Activated CD8-positive, alpha-beta memory T cell treated with anti-CD3 and anti-CD28 coated beads for 48 hours (primary cell): ENCODE measurements around the gene SIGLEC5.
"Not testable (repeated sequence)": the region's sequence is repeated elsewhere in the genome, so short reads cannot be mapped to it uniquely, and the experiment has no call there.

Experiments
- DNase-seq, 3 experiments: peaks; one replicate each; pipeline ENCODE4 v3.0.0-alpha.2; 2020; ENCODE audit warnings: low read depth in 2 of 3, low spot score in 2 of 3

SIGLEC5 gene

GRCh38 chr19:51630315-51630714, at the start of gene SIGLEC5:
TSS of gene SIGLEC5 (minus strand) at chr19:51630401. CDS start at chr19:51630335, 66 bp downstream.
- not testable (repeated sequence) for DNase-seq

GRCh38 chr19:51676566-51677083, 46.4 kb upstream of the SIGLEC5 start:
- DNase-seq = no peak

- not testable (repeated sequence) for DNase-seq
Observed at GRCh38 chr19:51675911-51676565, 45.8 kb upstream of the SIGLEC5 start.

DNA sequence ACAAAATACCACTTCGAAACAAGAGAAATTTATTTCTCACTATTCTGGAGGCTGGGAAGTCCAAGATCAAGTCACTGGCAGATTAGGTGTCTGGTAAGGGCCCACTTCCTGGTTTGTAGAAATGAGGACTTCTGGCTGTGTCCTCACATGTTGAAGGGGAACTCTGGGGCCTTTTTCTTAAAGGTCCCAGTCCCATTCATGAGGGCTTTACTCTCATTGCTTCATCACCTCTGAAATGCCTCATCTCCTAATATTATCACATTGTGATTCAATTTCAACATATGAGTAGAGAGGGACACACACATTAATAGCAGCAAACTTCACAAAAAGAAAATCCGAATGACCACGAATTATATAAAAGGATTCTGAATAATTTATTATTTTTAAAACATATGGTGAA, 38.0 kb upstream of the SIGLEC5 start:
- DNase-seq = no peak

DNA sequence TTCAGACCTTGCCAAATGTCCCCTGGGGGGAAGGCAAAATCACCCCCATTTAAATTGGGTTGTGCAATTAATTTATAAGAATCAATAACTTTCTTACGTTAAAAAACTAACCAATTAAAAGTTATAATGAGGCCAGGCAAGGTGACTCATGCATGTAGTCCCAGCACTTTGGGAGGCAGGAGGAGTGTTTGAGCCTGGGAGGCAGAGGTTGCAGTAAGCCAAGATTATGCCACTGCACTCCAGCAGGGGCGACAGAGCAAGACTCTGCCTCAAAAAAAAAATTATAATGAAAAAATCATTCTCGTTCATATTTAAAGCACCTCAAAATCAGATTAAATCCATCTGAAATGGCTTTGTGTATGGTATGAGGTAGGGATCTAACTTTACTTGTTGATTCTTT, 34.8 kb upstream of the SIGLEC5 start:
- no peak for DNase-seq

DNA sequence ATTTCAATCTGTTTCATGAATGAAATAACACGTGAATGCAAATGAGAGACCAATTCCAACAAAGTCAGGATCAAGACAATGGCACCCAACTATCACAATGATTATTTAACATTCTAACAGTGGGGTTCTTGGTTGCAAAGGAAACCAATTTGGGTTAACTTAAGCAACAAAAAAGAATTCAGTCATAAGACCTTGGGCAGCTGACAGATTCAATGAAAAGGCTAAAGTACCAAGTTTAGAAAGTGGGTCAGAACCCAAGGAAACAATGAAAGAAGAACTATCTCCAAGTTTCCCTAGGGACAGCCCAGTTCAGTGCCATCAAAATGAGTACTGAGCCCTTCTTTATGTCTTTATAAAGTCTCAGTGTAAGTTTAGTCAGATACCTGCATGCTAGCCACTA, 33.9 kb upstream of the SIGLEC5 start:
- no peak for DNase-seq

GRCh38 chr19:51663650-51664049, 33.4 kb upstream of the SIGLEC5 start:
- no peak for DNase-seq

DNA sequence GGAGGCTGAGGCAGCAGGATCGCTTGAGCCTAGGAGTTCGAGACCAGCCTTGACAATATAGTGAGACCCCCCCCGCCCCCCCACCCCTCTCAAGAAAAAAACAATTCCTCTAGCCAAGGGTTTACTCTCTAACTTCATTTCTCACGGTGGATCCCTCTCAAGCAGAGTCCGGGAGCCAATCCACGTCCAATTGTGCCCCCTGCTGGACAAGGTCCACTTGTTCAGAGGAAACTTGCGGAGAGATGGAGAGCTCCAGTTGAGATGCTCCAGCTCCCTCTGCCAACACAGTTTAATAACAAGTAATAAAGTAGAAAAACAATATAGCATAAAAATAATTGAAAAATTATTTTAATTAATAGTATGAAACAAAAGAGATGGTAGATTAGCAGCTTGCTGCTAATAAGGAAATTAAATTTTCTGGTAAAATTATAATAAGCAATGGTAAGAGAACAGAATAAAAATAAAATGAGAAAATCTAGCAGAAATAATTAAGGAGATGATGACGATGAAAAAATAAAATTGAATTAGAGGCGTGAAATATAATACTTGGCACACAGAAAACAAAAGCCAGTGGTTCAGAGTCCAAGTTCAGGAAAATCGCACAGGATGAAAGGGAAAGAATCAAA, 30.9 kb upstream of the SIGLEC5 start:
- peak in 2 of 3 experiments; percentile 16 to 50 for DNase-seq

GRCh38 chr19:51654783-51655182, 24.6 kb upstream of the SIGLEC5 start:
- no peak for DNase-seq

GRCh38 chr19:51653162-51653561, 23.0 kb upstream of the SIGLEC5 start:
- no peak for DNase-seq

- DNase-seq = no peak
Observed at GRCh38 chr19:51652266-51652665, 22.1 kb upstream of the SIGLEC5 start.

- no peak for DNase-seq
Observed at GRCh38 chr19:51651216-51651846, 21.1 kb upstream of the SIGLEC5 start.

- no peak for DNase-seq
Observed at GRCh38 chr19:51647318-51647717, 17.1 kb upstream of the SIGLEC5 start.

- not testable (repeated sequence) for DNase-seq
Observed at GRCh38 chr19:51646730-51647129, 16.5 kb upstream of the SIGLEC5 start, which contains the start of gene SIGLEC14. TSS of gene SIGLEC14 (minus strand) at chr19:51646825. CDS start at chr19:51646759, 66 bp downstream.

- DNase-seq = no peak
Observed at GRCh38 chr19:51644636-51645271, 14.6 kb upstream of the SIGLEC5 start.

DNA sequence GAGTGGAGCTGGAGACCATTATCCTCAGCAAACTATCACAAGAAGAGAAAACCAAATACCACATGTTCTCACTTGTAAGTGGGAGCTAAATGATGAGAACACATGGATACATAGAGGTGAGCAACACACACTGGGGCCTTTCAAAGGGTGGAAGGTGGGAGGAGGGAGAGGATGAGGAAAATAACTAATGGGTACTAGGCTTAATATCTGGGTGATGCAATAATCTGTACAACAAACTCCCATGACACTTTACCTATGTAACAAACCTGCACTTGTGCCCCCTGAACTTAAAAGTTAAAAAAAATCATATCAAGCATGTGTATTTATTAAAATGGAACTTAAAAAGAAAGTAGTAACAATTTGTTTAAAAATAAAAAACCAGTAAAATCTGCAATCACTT, 11.4 kb upstream of the SIGLEC5 start:
- no peak for DNase-seq

DNA sequence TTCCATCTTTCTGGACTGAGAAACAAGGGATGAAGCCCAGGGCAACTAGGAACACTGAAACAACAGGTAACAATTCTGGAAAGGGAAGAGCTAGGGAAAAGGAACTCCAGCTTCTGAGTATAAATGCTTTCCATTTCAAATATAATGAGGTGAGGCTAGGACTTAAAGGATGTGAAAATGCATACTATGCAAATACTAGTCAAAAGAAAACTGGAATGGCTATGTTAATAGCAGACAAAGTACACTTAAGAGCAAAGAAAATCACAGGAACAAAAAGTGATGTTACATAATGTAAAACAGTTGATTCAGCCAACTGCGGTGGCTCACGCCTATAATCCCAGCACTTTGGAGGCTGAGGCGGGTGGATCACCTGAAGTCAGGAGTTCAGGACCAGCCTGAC, 10.2 kb upstream of the SIGLEC5 start:
- DNase-seq = no peak

DNA sequence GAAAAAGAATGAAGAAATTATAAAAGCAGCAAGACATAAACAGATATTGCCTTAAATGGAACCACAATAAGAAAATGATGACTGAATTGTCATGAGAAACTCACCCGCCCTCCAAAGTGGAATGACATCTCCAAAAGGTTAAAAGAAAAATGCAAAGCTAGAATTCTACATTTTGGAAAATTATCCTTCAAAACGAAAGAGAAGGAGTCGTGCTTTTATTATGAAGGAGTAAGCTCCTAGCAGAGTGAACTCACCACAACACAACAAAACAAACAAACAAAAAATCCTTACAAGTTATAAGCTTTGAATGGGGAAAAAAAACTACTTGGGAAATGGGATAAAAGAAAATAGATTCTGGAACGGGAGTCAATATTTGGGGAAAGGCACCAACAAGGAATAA, 9.7 kb upstream of the SIGLEC5 start:
- DNase-seq = no peak

- no peak for DNase-seq
Observed at GRCh38 chr19:51637362-51637978, 7.3 kb upstream of the SIGLEC5 start.

GRCh38 chr19:51632126-51632525, 1.9 kb upstream of the SIGLEC5 start:
- no peak for DNase-seq
